OCI-LY3 (cell line): ENCODE measurements around the gene SPINK4.

ENCODE experiments used
- EZH2phosphoT487 ChIP-seq: fragments of 200-600 bp; shearing (Covaris generic); IDR thresholded peaks from 2 replicates; pipeline ENCODE4 v1.6.1; 2018; ENCODE audit warnings: antibody characterized with exemption, mixed run types, low read depth
- TF ChIP-seq, protein P1 (sequence below): fragments of 200-600, 300-600 bp; sonication (generic); IDR thresholded peaks from 2 replicates; pipeline ENCODE4 v1.5.1; 2014; ENCODE audit warnings: antibody characterized with exemption, low read length, low read depth

DNA sequence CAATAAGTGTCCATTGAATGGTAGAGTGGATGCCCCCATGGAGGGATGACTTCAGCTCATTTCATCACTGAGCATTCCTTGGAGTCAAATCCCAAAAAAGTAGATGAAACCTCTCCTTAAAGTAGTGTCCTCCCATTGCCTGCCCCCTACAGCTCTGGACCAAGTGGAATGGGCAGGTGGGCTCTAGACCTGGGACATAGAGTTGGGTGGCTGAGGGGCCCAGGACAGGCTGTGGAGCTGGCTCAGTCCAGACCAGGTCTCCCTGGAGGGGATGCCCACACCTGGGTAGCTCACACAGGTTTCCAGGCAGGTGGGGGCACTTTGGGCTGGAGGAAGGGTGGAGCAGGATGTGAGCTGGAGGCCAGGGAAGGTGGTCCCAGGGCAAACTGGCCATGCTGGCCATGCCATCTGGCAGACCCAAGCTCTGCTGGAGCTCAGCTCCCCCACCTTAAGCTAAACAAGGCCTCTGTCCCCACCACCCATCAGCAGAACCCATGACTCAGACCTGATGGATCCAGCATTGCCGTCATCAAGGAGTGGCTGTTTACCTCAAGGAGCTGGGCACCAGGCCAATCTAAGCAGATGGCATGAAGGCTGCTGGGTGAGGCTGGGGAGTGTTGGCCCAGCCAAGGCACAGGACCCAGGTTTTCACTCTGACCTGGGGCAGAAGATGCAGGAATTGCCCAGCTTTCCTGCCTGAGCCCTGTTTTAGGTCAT is 6.2 kb upstream of the SPINK4 start:
- TF ChIP-seq, protein P1, sequence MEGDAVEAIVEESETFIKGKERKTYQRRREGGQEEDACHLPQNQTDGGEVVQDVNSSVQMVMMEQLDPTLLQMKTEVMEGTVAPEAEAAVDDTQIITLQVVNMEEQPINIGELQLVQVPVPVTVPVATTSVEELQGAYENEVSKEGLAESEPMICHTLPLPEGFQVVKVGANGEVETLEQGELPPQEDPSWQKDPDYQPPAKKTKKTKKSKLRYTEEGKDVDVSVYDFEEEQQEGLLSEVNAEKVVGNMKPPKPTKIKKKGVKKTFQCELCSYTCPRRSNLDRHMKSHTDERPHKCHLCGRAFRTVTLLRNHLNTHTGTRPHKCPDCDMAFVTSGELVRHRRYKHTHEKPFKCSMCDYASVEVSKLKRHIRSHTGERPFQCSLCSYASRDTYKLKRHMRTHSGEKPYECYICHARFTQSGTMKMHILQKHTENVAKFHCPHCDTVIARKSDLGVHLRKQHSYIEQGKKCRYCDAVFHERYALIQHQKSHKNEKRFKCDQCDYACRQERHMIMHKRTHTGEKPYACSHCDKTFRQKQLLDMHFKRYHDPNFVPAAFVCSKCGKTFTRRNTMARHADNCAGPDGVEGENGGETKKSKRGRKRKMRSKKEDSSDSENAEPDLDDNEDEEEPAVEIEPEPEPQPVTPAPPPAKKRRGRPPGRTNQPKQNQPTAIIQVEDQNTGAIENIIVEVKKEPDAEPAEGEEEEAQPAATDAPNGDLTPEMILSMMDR: no peak
- no peak for TF ChIP-seq EZH2phosphoT487
